ENCODE measurements around the gene RPP14. TPM values are rescaled to one million over a fixed set of nuclear protein-coding genes. Genes with fewer than 3 reads are reported as not detected.

RPP14 gene
- total RNA-seq, 1 experiment from 2014 or later = 13.2 TPM

GRCh38 chr3:58322793-58323192 is 16.7 kb downstream of the RPP14 start:
- Histone ChIP-seq H3K4me3 (no peak overlapping the region), H3K9me3 (ENCODE audit: insufficient read depth, low read depth) (no peaks in the 10 kb centered on the region), H3F3A (ENCODE audit: insufficient read depth, low read depth) (peaks cover 11% of the 10 kb centered on the region; the same call in 1 of the 2 replicates), H3K4me1 (replicated peaks; ENCODE audit: insufficient read depth) (no peaks in the 10 kb centered on the region), H3K36me3 (ENCODE audit: low read depth) (no peaks in the 10 kb centered on the region), H4K20me1 (ENCODE audit: insufficient read depth) (peaks cover 22% of the 10 kb centered on the region), H2AFZ (no peak overlapping the region), H3K4me2 (no peak overlapping the region), H3K79me2 (ENCODE audit: low read depth) (no peaks in the 10 kb centered on the region), H3K27me3 (ENCODE audit: insufficient read depth, low read depth) (no peaks in the 10 kb centered on the region), H3K9me2 (ENCODE audit: insufficient read depth) (no peaks in the 10 kb centered on the region), H3K27ac (no peak overlapping the region)
- CTCF ChIA-PET = no interaction called here
- no peak for DNase-seq
- no TSS peak for BruUV-seq (replicated peaks)
- intact Hi-C loops (cut with micrococcal nuclease; ENCODE audit: unreplicated experiment) = loop anchor here (5.0 kb wide), 2 partner anchors 140 to 305 kb away; no protein-coding TSS in a partner anchor
- POLR2A ChIA-PET (ENCODE audit: unreplicated experiment) = no interaction called here
- TF ChIP-seq CTCF (conservative IDR thresholded peaks at IDR 0.05) = no peak
- no peak for TF ChIP-seq EZH2 (IDR thresholded peaks at IDR 0.05; ENCODE audit: low read depth)

GRCh38 chr3:58323529-58324390 is 17.7 kb downstream of the RPP14 start:
- Histone ChIP-seq H2AFZ (no peak overlapping the region), H3K4me2 (no peak overlapping the region), H3F3A (ENCODE audit: insufficient read depth, low read depth) (peaks cover 7% of the 10 kb centered on the region; the same call in 1 of the 2 replicates), H4K20me1 (ENCODE audit: insufficient read depth) (peaks cover 13% of the 10 kb centered on the region), H3K4me1 (replicated peaks; ENCODE audit: insufficient read depth) (no peaks in the 10 kb centered on the region), H3K9me2 (ENCODE audit: insufficient read depth) (no peaks in the 10 kb centered on the region), H3K9me3 (ENCODE audit: insufficient read depth, low read depth) (no peaks in the 10 kb centered on the region), H3K27me3 (ENCODE audit: insufficient read depth, low read depth) (no peaks in the 10 kb centered on the region), H3K36me3 (ENCODE audit: low read depth) (no peaks in the 10 kb centered on the region), H3K27ac (no peak overlapping the region), H3K4me3 (no peak overlapping the region), H3K79me2 (ENCODE audit: low read depth) (no peaks in the 10 kb centered on the region)
- POLR2A ChIA-PET (ENCODE audit: unreplicated experiment) = no interaction called here
- BruUV-seq (replicated peaks) = no TSS peak
- TF ChIP-seq CTCF (conservative IDR thresholded peaks at IDR 0.05) (no peak), EZH2 (IDR thresholded peaks at IDR 0.05; ENCODE audit: low read depth) (no peak)
- intact Hi-C loops (cut with micrococcal nuclease; ENCODE audit: unreplicated experiment) = loop anchor here (5.0 kb wide), 2 partner anchors 139 to 304 kb away; no protein-coding TSS in a partner anchor
- CTCF ChIA-PET = no interaction called here
- no peak for DNase-seq

- no peak overlapping the region for H3K27ac ChIP-seq
- H3K27me3 ChIP-seq (ENCODE audit: insufficient read depth, low read depth) = no peaks in the 10 kb centered on the region
- no peaks in the 10 kb centered on the region for H3K9me2 ChIP-seq (ENCODE audit: insufficient read depth)
- DNase-seq = no peak
- no peaks in the 10 kb centered on the region for H3K79me2 ChIP-seq (ENCODE audit: low read depth)
- no peak for TF ChIP-seq EZH2 (IDR thresholded peaks at IDR 0.05; ENCODE audit: low read depth)
- no peak for TF ChIP-seq CTCF (conservative IDR thresholded peaks at IDR 0.05)
- H3K36me3 ChIP-seq (ENCODE audit: low read depth) = no peaks in the 10 kb centered on the region
- BruUV-seq (replicated peaks) = no TSS peak
- H3K4me1 ChIP-seq (replicated peaks; ENCODE audit: insufficient read depth) = no peaks in the 10 kb centered on the region
- H4K20me1 ChIP-seq (ENCODE audit: insufficient read depth) = peaks cover 6% of the 10 kb centered on the region; the same call in 1 of the 2 replicates
- H3K4me2 ChIP-seq = no peak overlapping the region
- H3K9me3 ChIP-seq (ENCODE audit: insufficient read depth, low read depth) = no peaks in the 10 kb centered on the region
- intact Hi-C loops (cut with micrococcal nuclease; ENCODE audit: unreplicated experiment) = loop anchor here (5.0 kb wide), 2 partner anchors 138 to 303 kb away; no protein-coding TSS in a partner anchor
- POLR2A ChIA-PET (ENCODE audit: unreplicated experiment) = no interaction called here
- H2AFZ ChIP-seq = no peak overlapping the region
- no peak overlapping the region for H3K4me3 ChIP-seq
- CTCF ChIA-PET = no interaction called here
- H3F3A ChIP-seq (ENCODE audit: insufficient read depth, low read depth) = peaks cover 6% of the 10 kb centered on the region; the same call in 1 of the 2 replicates
These were observed 18.6 kb downstream of the RPP14 start for GRCh38 chr3:58324391-58325390.

Data from PC-9 (cell line).